Activated CD8-positive, alpha-beta memory T cell treated with anti-CD3 and anti-CD28 coated beads, Interleukin-2, amount 10 ng/mL, durations not matched to agents 7 days and 5 days (primary cell): Measurements from ENCODE around the gene WHRN. TPM values are rescaled to one million over a fixed set of nuclear protein-coding genes. Genes with fewer than 3 reads are reported as not detected.

Experiments used
- ATAC-seq: fragments of 150-1000 bp; cut with Tn5 transposase; one replicate; pipeline ENCODE4 v1.10.0; 2021; ENCODE audit warnings: moderate library complexity
- CTCF ChIA-PET: fragments of 350-600 bp; sonication (Branson Sonifier 250); formaldehyde crosslinking; loops from one replicate; lab custom pipeline; 2021; ENCODE audit warnings: antibody characterized with exemption; lab: Charles Lee
- DNase-seq: peaks from one replicate; pipeline ENCODE4 v3.0.0-alpha.2; 2020
- H3K27ac Mint-ChIP-seq: one replicate; pipeline ENCODE4 v1.8.0; 2021; ENCODE audit warnings: mild to moderate bottlenecking, mixed read lengths
- H3K27me3 Mint-ChIP-seq: one replicate; pipeline ENCODE4 v1.8.0; 2021; ENCODE audit warnings: mixed read lengths
- H3K36me3 Mint-ChIP-seq: one replicate; pipeline ENCODE4 v1.8.0; 2021; ENCODE audit warnings: mild to moderate bottlenecking, mixed read lengths
- H3K4me1 Mint-ChIP-seq: one replicate; pipeline ENCODE4 v1.8.0; 2021; ENCODE audit warnings: mixed read lengths
- H3K4me3 Mint-ChIP-seq: one replicate; pipeline ENCODE4 v1.8.0; 2021; ENCODE audit warnings: mild to moderate bottlenecking, moderate library complexity, mixed read lengths
- H3K9me3 Mint-ChIP-seq: one replicate; pipeline ENCODE4 v1.8.0; 2022; ENCODE audit warnings: low read depth, mixed read lengths
- total RNA-seq, 2 experiments: library from RNA; stranded (reverse); gene quantifications; one replicate each; pipeline ENCODE4 v1.2.3, GENCODE V29; 2021

Gene WHRN
- total RNA-seq, 2 experiments from 2014 or later: 6.5 to 12.4 TPM

GRCh38 chr9:114470121-114470520, 35.2 kb downstream of the WHRN start:
- H3K27me3 Mint-ChIP-seq: no peaks in the 10 kb centered on the region
- CTCF ChIA-PET: no interaction called here
- no peak overlapping the region for H3K4me3 Mint-ChIP-seq
- DNase-seq: no peak
- no peaks in the 10 kb centered on the region for H3K36me3 Mint-ChIP-seq
- no peaks in the 10 kb centered on the region for H3K9me3 Mint-ChIP-seq
- ATAC-seq: no peak
- no peak overlapping the region for H3K27ac Mint-ChIP-seq
- H3K4me1 Mint-ChIP-seq: peaks cover 10% of the 10 kb centered on the region

DNA sequence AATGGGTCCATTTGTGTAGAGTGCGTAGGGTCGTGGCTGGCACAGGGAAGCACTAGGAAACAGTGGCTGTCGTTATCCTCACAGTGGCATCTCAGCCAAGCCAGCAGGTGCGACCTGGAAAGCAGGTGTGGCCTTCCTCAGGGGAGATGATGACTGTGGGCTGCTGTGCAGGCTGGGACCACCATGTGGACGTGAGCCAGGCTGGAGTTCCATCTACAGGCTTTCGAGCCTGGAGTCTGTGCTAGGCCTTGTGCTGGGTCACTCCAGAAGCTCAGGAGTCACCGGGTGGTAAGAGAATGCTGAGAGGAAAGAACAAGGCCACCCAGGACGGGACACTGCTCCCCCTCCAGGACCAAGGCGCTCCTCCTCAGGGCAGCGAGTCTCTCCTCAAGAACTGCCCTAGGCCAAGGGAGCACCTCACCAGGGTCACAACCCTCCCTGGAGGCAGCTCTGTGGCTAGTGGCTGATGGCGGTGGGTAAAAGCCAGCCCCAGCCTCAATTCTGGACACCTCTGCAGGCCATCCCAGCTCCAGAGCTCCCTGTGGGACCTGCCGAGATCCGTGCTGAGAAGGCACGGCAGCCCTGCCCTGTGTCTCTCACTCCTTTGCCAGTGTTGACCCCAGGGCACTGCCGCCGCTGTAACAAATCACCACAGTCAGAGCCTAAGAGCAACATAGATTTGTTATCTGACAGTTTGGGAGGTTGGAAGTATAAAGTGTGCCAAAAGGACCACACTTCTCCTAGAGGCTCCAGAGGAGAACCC, 36.0 kb downstream of the WHRN start:
- Mint-ChIP-seq H3K4me3 (no peak overlapping the region), H3K4me1 (peaks cover 4% of the 10 kb centered on the region), H3K9me3 (no peaks in the 10 kb centered on the region), H3K27me3 (no peaks in the 10 kb centered on the region), H3K36me3 (no peaks in the 10 kb centered on the region), H3K27ac (no peak overlapping the region)
- ATAC-seq (no peak), DNase-seq (no peak)
- CTCF ChIA-PET: no interaction called here

- Mint-ChIP-seq H3K9me3 (no peaks in the 10 kb centered on the region), H3K4me3 (no peak overlapping the region), H3K27ac (no peak overlapping the region), H3K27me3 (no peaks in the 10 kb centered on the region), H3K4me1 (no peaks in the 10 kb centered on the region), H3K36me3 (no peaks in the 10 kb centered on the region)
- ATAC-seq (no peak), DNase-seq (no peak)
- CTCF ChIA-PET: interaction anchor here (0.7 to 1.3 kb wide), 2 partner anchors 19 to 186 kb away, joined by 3 read pairs; no protein-coding TSS in a partner anchor
Measured at GRCh38 chr9:114467910-114468309, 37.4 kb downstream of the WHRN start.

DNA sequence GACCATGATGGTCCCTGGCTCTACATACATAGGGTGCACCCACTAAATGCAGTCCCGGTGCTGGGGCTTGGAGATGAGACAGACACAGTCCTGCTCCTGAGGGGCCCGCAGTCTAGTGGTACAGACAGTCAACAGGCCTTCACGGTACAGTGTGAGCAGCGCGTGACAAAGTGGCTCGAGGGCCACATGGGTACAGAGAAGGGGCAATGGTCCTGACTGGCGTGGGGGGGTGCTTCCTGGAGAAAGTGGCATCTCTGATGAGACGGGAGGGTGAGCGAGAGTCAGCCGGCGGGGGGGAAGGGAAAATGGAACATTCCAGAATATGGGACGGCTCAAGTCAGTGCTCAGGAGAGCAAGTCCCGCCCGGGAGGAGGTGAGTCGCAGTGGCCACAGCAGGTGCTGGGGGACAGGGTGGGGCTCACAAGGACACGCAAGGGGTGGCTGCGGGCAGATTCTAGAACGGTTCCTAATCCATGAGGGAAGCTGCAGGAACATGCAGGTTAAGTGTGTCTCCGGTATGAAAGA, 38.0 kb downstream of the WHRN start:
- Mint-ChIP-seq H3K4me1 (no peaks in the 10 kb centered on the region), H3K36me3 (no peaks in the 10 kb centered on the region), H3K27ac (no peak overlapping the region), H3K27me3 (no peaks in the 10 kb centered on the region), H3K9me3 (no peaks in the 10 kb centered on the region), H3K4me3 (no peak overlapping the region)
- no peak for DNase-seq
- no peak for ATAC-seq
- CTCF ChIA-PET: no interaction called here

DNA sequence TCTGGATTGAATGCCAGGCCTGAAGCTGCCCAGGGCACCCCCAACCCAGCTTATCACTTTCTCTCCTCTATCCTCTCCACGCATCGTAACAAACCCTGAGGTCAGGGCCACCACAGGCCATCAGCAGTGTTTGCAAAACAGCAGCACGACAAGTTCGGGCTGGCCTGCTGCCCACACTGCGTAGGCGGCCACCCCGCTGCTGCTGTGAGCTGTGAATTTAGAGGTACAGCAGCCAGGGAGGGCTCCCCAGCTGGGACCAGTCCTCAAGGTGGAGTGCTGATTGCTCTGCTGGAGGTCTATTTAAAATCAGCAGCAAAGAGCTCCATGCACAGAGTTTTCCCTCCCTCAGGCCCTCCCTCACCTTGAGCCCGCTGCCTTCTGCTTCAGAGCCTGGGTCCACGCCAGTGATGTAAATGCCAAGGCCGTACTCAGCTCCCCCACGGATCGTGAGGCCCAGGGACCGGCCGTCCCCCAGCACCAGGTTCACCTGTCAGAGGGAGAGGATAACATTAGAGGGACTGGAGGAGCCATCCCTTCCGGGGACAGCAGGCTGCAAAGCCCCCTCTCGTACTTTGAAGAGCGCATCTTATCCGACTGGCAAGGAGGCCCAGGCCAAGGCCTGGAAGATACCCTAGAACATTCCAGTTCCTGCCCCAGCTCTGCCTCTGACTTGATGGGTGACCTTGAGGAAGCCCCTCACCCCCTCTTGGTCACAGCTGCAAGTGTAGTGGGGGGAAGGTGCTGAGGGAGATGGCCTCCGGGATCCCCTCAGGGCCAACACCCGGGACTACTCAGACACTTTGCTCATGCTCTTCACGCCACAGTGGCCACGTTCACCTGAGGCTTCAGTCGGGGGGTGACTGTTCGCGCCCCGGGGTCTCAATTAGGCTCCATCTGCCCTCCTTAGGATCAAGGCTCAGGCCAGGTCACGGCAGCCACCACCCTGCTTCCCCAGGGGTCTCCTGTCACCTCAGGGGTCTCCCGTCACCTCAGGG, 39.1 kb downstream of the WHRN start:
- H3K36me3 Mint-ChIP-seq: no peaks in the 10 kb centered on the region
- ATAC-seq (no peak), DNase-seq (no peak)
- no peaks in the 10 kb centered on the region for H3K9me3 Mint-ChIP-seq
- CTCF ChIA-PET: no interaction called here
- H3K4me1 Mint-ChIP-seq: no peaks in the 10 kb centered on the region
- H3K27ac Mint-ChIP-seq: no peak overlapping the region
- H3K27me3 Mint-ChIP-seq: no peaks in the 10 kb centered on the region
- no peak overlapping the region for H3K4me3 Mint-ChIP-seq

- Mint-ChIP-seq H3K27ac (no peak overlapping the region), H3K9me3 (no peaks in the 10 kb centered on the region), H3K27me3 (no peaks in the 10 kb centered on the region), H3K4me1 (no peaks in the 10 kb centered on the region), H3K4me3 (no peak overlapping the region), H3K36me3 (no peaks in the 10 kb centered on the region)
- ATAC-seq: no peak
- DNase-seq: no peak
- CTCF ChIA-PET: interaction anchor here (0.6 kb wide), 1 partner anchor 582 kb away, joined by 4 read pairs; no protein-coding TSS in a partner anchor
Measured at GRCh38 chr9:114465417-114465816, 39.9 kb downstream of the WHRN start.

DNA sequence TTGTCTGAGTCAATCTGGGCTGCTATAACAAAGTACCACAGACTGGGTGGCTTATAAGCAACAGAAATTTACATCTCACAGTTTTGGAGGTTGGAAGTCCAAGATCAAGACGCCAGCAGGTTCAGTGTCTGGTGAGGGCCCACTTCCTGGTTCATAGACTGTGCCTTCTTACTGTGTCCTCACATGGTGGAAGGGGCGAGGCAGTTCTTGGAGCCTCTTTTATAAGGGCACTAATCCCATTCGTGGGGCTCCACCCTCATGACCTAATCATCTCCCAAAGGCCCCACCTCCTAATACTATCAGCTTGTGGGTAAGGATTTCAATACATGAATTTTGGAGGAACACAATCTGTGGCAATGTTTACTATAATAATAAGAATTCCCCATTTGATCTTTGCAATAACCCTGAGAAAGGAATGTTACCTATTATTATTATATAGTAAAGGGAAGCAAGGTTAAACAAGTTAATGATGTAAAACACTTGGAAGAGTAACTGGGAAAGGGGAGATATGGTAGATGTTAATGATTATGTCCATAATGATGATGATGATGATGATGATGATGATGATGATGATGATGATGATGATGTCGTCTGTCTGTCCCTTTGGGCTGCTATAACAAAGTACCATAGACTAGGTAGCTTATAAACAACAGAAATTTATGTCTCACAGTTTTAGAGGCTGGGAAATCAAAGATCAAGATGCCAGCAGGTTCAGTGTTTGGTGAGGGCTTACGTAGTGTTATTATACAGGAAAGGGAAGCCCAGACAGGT, 40.8 kb downstream of the WHRN start:
- CTCF ChIA-PET: interaction anchor here (0.6 kb wide), 1 partner anchor 583 kb away, joined by 4 read pairs; no protein-coding TSS in a partner anchor

GRCh38 chr9:114462791-114463190, 42.5 kb downstream of the WHRN start:
- Mint-ChIP-seq H3K27ac (no peak overlapping the region), H3K4me1 (no peaks in the 10 kb centered on the region), H3K9me3 (no peaks in the 10 kb centered on the region), H3K36me3 (no peaks in the 10 kb centered on the region), H3K4me3 (no peak overlapping the region), H3K27me3 (no peaks in the 10 kb centered on the region)
- no peak for DNase-seq
- no peak for ATAC-seq
- CTCF ChIA-PET: interaction anchor here (1.5 kb wide), 1 partner anchor 13 kb away, joined by 3 read pairs; no protein-coding TSS in a partner anchor

More for the DNA sequence above, 40.8 kb downstream of the WHRN start:
- ATAC-seq: no peak
- H3K27ac Mint-ChIP-seq: no peak overlapping the region
- DNase-seq: no peak
- no peaks in the 10 kb centered on the region for H3K27me3 Mint-ChIP-seq
- H3K4me3 Mint-ChIP-seq: no peak overlapping the region
- H3K36me3 Mint-ChIP-seq: no peaks in the 10 kb centered on the region
- H3K4me1 Mint-ChIP-seq: no peaks in the 10 kb centered on the region
- no peaks in the 10 kb centered on the region for H3K9me3 Mint-ChIP-seq

GRCh38 chr9:114461468-114461867, 43.8 kb downstream of the WHRN start:
- ATAC-seq: no peak
- Mint-ChIP-seq H3K9me3 (no peaks in the 10 kb centered on the region), H3K4me3 (no peak overlapping the region), H3K27me3 (no peaks in the 10 kb centered on the region), H3K36me3 (no peaks in the 10 kb centered on the region), H3K4me1 (no peaks in the 10 kb centered on the region), H3K27ac (no peak overlapping the region)
- no peak for DNase-seq
- CTCF ChIA-PET: no interaction called here

DNA sequence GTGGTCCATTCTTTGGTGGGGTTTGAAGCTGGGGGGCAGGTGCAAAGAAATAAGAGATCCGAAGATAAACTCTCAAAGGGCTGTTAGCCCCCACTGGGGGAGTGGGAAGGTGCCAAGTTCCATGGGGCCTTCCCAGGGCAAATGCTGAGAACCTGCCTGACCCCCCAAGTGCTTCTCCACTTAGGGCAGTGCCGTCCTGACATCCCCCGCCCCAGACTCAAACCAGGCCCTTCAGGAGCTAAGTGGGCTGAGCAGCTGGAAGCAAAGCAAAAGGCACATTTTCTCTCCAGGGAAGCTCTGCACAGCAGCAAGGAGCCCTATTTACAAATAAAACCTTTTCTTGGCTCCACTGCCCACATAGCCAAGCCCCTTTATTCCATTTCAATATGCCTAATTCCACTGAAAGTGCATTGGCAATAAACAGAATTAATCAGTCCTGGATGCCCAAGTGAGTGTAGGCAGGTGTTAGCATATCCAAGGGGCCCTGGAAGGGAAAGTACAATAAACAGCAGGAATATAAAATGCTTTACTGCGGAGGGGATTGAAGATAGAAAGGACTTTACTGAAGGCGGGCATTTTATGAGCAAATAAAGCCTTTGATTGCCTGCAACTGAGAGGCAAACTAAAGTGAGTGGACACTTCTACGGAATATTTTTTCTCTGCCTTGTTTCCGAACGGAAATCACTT, 44.6 kb downstream of the WHRN start:
- no peak for ATAC-seq
- H3K27me3 Mint-ChIP-seq: no peaks in the 10 kb centered on the region
- H3K36me3 Mint-ChIP-seq: no peaks in the 10 kb centered on the region
- CTCF ChIA-PET: no interaction called here
- H3K4me3 Mint-ChIP-seq: no peak overlapping the region
- H3K9me3 Mint-ChIP-seq: no peaks in the 10 kb centered on the region
- no peaks in the 10 kb centered on the region for H3K4me1 Mint-ChIP-seq
- no peak overlapping the region for H3K27ac Mint-ChIP-seq
- no peak for DNase-seq

GRCh38 chr9:114459464-114459863, 45.8 kb downstream of the WHRN start:
- H3K4me3 Mint-ChIP-seq: no peak overlapping the region
- H3K27me3 Mint-ChIP-seq: no peaks in the 10 kb centered on the region
- no peaks in the 10 kb centered on the region for H3K36me3 Mint-ChIP-seq
- no peaks in the 10 kb centered on the region for H3K4me1 Mint-ChIP-seq
- no peak overlapping the region for H3K27ac Mint-ChIP-seq
- no peak for DNase-seq
- ATAC-seq: no peak
- no peaks in the 10 kb centered on the region for H3K9me3 Mint-ChIP-seq
- CTCF ChIA-PET: no interaction called here

DNA sequence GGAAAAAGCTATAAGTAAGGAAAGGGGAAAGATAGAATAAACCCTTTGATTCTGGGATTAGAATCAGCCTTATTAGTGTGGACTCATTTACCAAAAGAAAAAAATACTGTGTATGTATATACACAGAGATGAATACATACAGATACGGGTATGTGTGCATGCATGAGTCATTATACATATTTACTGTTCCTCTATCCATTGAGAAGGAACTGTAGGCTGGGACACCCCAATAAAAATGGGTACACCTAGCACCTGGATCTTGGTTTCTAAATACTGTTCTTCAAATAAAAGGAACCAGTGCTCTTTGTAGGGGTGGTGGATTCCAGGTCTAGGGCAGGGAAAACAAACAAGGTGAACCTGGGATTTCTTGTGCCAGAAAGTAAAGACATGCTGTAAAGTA, 48.3 kb downstream of the WHRN start:
- H3K36me3 Mint-ChIP-seq: peaks cover 2% of the 10 kb centered on the region
- H3K9me3 Mint-ChIP-seq: no peaks in the 10 kb centered on the region
- peaks cover 11% of the 10 kb centered on the region for H3K4me1 Mint-ChIP-seq
- H3K27ac Mint-ChIP-seq: no peak overlapping the region
- H3K27me3 Mint-ChIP-seq: no peaks in the 10 kb centered on the region
- H3K4me3 Mint-ChIP-seq: no peak overlapping the region
- DNase-seq (no peak), ATAC-seq (no peak)
- CTCF ChIA-PET: interaction anchor here (1.3 kb wide), 1 partner anchor 29 kb away, joined by 3 read pairs; no protein-coding TSS in a partner anchor
